H1 (cell line): Measurements from ENCODE around the gene MEA1. TPM values are rescaled to one million over a fixed set of nuclear protein-coding genes. Genes with fewer than 3 reads are reported as not detected.
A peak's percentile ranks its signal among the peaks of the same experiment; 100 is the strongest.

Source experiments
- CTCF ChIA-PET: fragments of 300-600 bp; sonication (Branson Sonifier 250); formaldehyde crosslinking; loops from one replicate; lab custom pipeline; 2021; ENCODE audit not compliant: partially characterized antibody; lab: Charles Lee
- POLR2A ChIA-PET: fragments of 300-600 bp; sonication (Branson Sonifier 250); formaldehyde crosslinking; loops from one replicate; lab custom pipeline; 2021; ENCODE audit warnings: inconsistent platforms; ENCODE audit not compliant: partially characterized antibody; lab: Charles Lee
- DNase-seq, 2 experiments: peaks; one replicate each; pipeline versions ENCODE4 v3.0.0 to v3.0.0-alpha.2; 2010 to 2022; ENCODE audit warnings: low spot score in 2 of 2, low read depth in 1 of 2, mixed read lengths in 1 of 2
- FAIRE-seq: peaks from 2 replicates; lab custom pipeline; 2011; peaks lifted over from hg19 to GRCh38; lab: Jason Lieb, UNC
- H2AFZ ChIP-seq: 2 replicates; pipeline ENCODE4 v1.8.1; 2012; ENCODE audit warnings: low read length, inconsistent platforms
- H2AK5ac ChIP-seq: 2 replicates; pipeline ENCODE4 v1.6.1; 2013; ENCODE audit warnings: low read depth, low read length
- H2BK120ac ChIP-seq: replicated peaks from 2 replicates; pipeline ENCODE3; 2013; ENCODE audit warnings: low read depth, low read length, inconsistent platforms
- H2BK12ac ChIP-seq: 2 replicates; pipeline ENCODE4 v1.6.1; 2013; ENCODE audit warnings: low read depth, low read length
- H2BK15ac ChIP-seq: 2 replicates; pipeline ENCODE4 v1.6.1; 2013; ENCODE audit warnings: low read length
- H2BK20ac ChIP-seq: 2 replicates; pipeline ENCODE4 v1.6.1; 2013; ENCODE audit warnings: low read length
- H2BK5ac ChIP-seq: 2 replicates; pipeline ENCODE4 v1.6.1; 2013; ENCODE audit warnings: low read depth, low read length
- H3K14ac ChIP-seq: 2 replicates; pipeline ENCODE4 v1.6.1; 2013; ENCODE audit warnings: inconsistent platforms; ENCODE audit not compliant: insufficient read length
- H3K18ac ChIP-seq: 2 replicates; pipeline ENCODE4 v1.6.1; 2013; ENCODE audit warnings: low read length; ENCODE audit errors: extremely low read depth
- H3K23ac ChIP-seq: 2 replicates; pipeline ENCODE4 v1.6.1; 2013; ENCODE audit warnings: inconsistent platforms; ENCODE audit not compliant: insufficient read length
- H3K23me2 ChIP-seq: 2 replicates; pipeline ENCODE4 v1.6.1; 2013; ENCODE audit warnings: low read depth, low read length
- H3K27ac ChIP-seq: 2 replicates; pipeline ENCODE4 v1.6.1; 2011; ENCODE audit warnings: low read depth, low read length, inconsistent platforms
- H3K27me3 ChIP-seq, 4 experiments: replicated peaks in 1 of 4; 1 replicate in 1 of 4; 2 replicates in 3 of 4; pipeline versions ENCODE4 v1.6.1 to v1.8.1; 2011 to 2013; ENCODE audit warnings: low read length in 3 of 4, mild to moderate bottlenecking in 3 of 4, inconsistent platforms in 2 of 4, mixed read lengths in 2 of 4, moderate library complexity in 1 of 4; ENCODE audit not compliant: control insufficient read depth in 3 of 4, insufficient read depth in 3 of 4; ENCODE audit errors: extremely low read depth in 1 of 4
- H3K36me3 ChIP-seq, 4 experiments: 2 replicates each; pipeline versions ENCODE4 v1.6.1 to v1.8.1; 2011 to 2013; ENCODE audit warnings: mild to moderate bottlenecking in 4 of 4, low read length in 3 of 4, moderate library complexity in 2 of 4, control low read depth in 1 of 4, inconsistent platforms in 1 of 4; ENCODE audit not compliant: insufficient read depth in 4 of 4, control insufficient read depth in 2 of 4
- H3K4ac ChIP-seq: replicated peaks from 2 replicates; pipeline ENCODE3; 2013; ENCODE audit warnings: low read length, low read depth, mixed read lengths, inconsistent platforms; ENCODE audit not compliant: insufficient read length
- H3K4me1 ChIP-seq, 4 experiments: replicated peaks in 1 of 4; 1 replicate in 1 of 4; 2 replicates in 3 of 4; pipeline versions ENCODE4 v1.6.1 to v1.8.1; 2011 to 2013; ENCODE audit warnings: low read length in 3 of 4, inconsistent platforms in 2 of 4, mixed read lengths in 1 of 4; ENCODE audit not compliant: insufficient read depth in 4 of 4, control insufficient read depth in 3 of 4
- H3K4me2 ChIP-seq, 2 experiments: 2 replicates each; pipeline versions ENCODE4 v1.6.1 to v1.8.1; 2011 to 2013; ENCODE audit warnings: low read depth in 2 of 2, low read length in 2 of 2, control low read depth in 1 of 2, inconsistent platforms in 1 of 2, mild to moderate bottlenecking in 1 of 2; ENCODE audit not compliant: insufficient read depth in 1 of 2
- H3K4me3 ChIP-seq, 4 experiments: fragments of 200-600, 300-600 bp in 1 of 4; sonication (generic), shearing (Covaris generic), sonication (Bioruptor Twin) in 1 of 4; 2 replicates each; pipeline versions ENCODE4 v1.5.1 to v1.8.1; 2011 to 2016; ENCODE audit warnings: low read length in 4 of 4, low read depth in 3 of 4, control low read depth in 2 of 4, inconsistent platforms in 2 of 4, mild to moderate bottlenecking in 2 of 4, mixed read lengths in 1 of 4, moderate library complexity in 1 of 4; ENCODE audit not compliant: insufficient read depth in 2 of 4; ENCODE audit errors: extremely low read depth in 1 of 4
- H3K56ac ChIP-seq: replicated peaks from 2 replicates; pipeline ENCODE3; 2013; ENCODE audit warnings: low read depth, mild to moderate bottlenecking, mixed read lengths, low read length, inconsistent platforms; ENCODE audit not compliant: insufficient read length
- H3K79me1 ChIP-seq: 2 replicates; pipeline ENCODE4 v1.6.1; 2013; ENCODE audit warnings: low read depth, low read length, control low read depth
- H3K79me2 ChIP-seq, 2 experiments: 2 replicates each; pipeline versions ENCODE4 v1.6.1 to v1.8.1; 2012 to 2013; ENCODE audit warnings: low read length in 2 of 2, mild to moderate bottlenecking in 2 of 2, inconsistent platforms in 1 of 2; ENCODE audit not compliant: insufficient read depth in 2 of 2, control insufficient read depth in 1 of 2
- H3K9ac ChIP-seq, 4 experiments: replicated peaks in 1 of 4; 1 replicate in 1 of 4; 2 replicates in 3 of 4; pipeline versions ENCODE4 v1.6.1 to v1.8.1; 2011 to 2013; ENCODE audit warnings: low read depth in 3 of 4, low read length in 3 of 4, control low read depth in 2 of 4, mild to moderate bottlenecking in 2 of 4, moderate library complexity in 2 of 4, inconsistent platforms in 1 of 4; ENCODE audit errors: extremely low read depth in 1 of 4
- H3K9me3 ChIP-seq, 2 experiments: 2 replicates each; pipeline versions ENCODE4 v1.6.1 to v1.8.1; 2012 to 2013; ENCODE audit warnings: mild to moderate bottlenecking in 2 of 2, moderate library complexity in 2 of 2, control low read depth in 1 of 2, inconsistent platforms in 1 of 2, low read depth in 1 of 2, low read length in 1 of 2, mixed read lengths in 1 of 2; ENCODE audit not compliant: insufficient read depth in 2 of 2
- H4K20me1 ChIP-seq, 2 experiments: replicated peaks in 1 of 2; 2 replicates each; pipeline versions ENCODE3 to v1.8.1; 2011 to 2013; ENCODE audit warnings: inconsistent platforms in 2 of 2, low read length in 2 of 2, mild to moderate bottlenecking in 1 of 2; ENCODE audit not compliant: insufficient read depth in 2 of 2, control insufficient read depth in 1 of 2
- H4K5ac ChIP-seq: 2 replicates; pipeline ENCODE4 v1.6.1; 2013; ENCODE audit warnings: low read length, low read depth, mixed read lengths, inconsistent platforms; ENCODE audit not compliant: insufficient read length
- H4K8ac ChIP-seq: 2 replicates; pipeline ENCODE4 v1.8.0; 2013; ENCODE audit warnings: mild to moderate bottlenecking, moderate library complexity, low read length, inconsistent platforms; ENCODE audit not compliant: insufficient read depth; ENCODE audit errors: extremely low read depth
- H4K91ac ChIP-seq: replicated peaks from 2 replicates; pipeline ENCODE3; 2013; ENCODE audit warnings: low read length, mixed read lengths, inconsistent platforms; ENCODE audit not compliant: insufficient read length
- CBX8 ChIP-seq: fragments of 300-800, 300-1000 bp; sonication (generic); IDR thresholded peaks from 2 replicates; pipeline ENCODE4 v1.7.1; 2016; ENCODE audit warnings: low read depth, low read length, borderline replicate concordance
- FOSL1 ChIP-seq: IDR thresholded peaks from 2 replicates; pipeline ENCODE4 v1.6.1; 2011; ENCODE audit warnings: mild to moderate bottlenecking, low read depth, low read length, moderate library complexity; ENCODE audit not compliant: insufficient read depth
- RNF2 ChIP-seq: fragments of 200-900, 300-1000 bp; sonication (generic); IDR thresholded peaks from 2 replicates; pipeline ENCODE4 v1.7.1; 2016; ENCODE audit warnings: borderline replicate concordance, low read depth, mild to moderate bottlenecking, antibody characterized with exemption, low read length; ENCODE audit not compliant: poor library complexity, severe bottlenecking; ENCODE audit errors: missing control alignments
- SAP30 ChIP-seq: fragments of 300-600 bp; sonication (generic); IDR thresholded peaks from 2 replicates; pipeline ENCODE4 v1.7.1; 2012; ENCODE audit warnings: low read length, moderate library complexity, mild to moderate bottlenecking, inconsistent platforms; ENCODE audit not compliant: insufficient read depth, insufficient replicate concordance
- TEAD4 ChIP-seq: IDR thresholded peaks from 2 replicates; pipeline ENCODE4 v1.6.1; 2012; ENCODE audit warnings: low read depth, low read length, inconsistent platforms, mixed read lengths
- ZNF274 ChIP-seq: IDR thresholded peaks from 2 replicates; pipeline ENCODE4 v1.7.0; 2012; ENCODE audit warnings: low read length, borderline replicate concordance; ENCODE audit errors: extremely low read depth
- WGBS, 2 experiments: shearing (Covaris generic) in 1 of 2; methylation state at CpG; one replicate each; pipeline versions ENCODE4 v1.1.6 to v1.1.7; 2013 to 2015; ENCODE audit warnings: low lambda C conversion rate in 2 of 2, mixed read lengths in 2 of 2, inconsistent platforms in 1 of 2, low coverage in 1 of 2, missing lambda C conversion rate in 1 of 2; ENCODE audit not compliant: insufficient replicate concordance in 2 of 2, insufficient coverage in 1 of 2, insufficient read length in 1 of 2; ENCODE audit errors: extremely low coverage in 1 of 2, missing lambda C conversion rate in 1 of 2; 5-methylcytosine and 5-hydroxymethylcytosine counted together
- polyA plus RNA-seq, 7 experiments: library from polyadenylated mRNA; depleted of rRNA in 3 of 7; stranded (reverse) in 5 of 7; unstranded in 2 of 7; fragments of >200 nt in 5 of 7; fragments of 200-250 nt in 2 of 7; gene quantifications; 1 replicate in 5 of 7; 2 replicates in 1 of 7; 4 replicates in 1 of 7; pipeline versions ENCODE4 v1.2.1 to v1.2.3, GENCODE V29; 2011 to 2013; ENCODE audit warnings: missing spikeins in 2 of 7, mixed read lengths in 2 of 7
- total RNA-seq: library from RNA; stranded (reverse); fragmentation: NEBNext Ultra II Directional; extraction: Animal tissue kit (Norgen Biotek cat#: 25700); gene quantifications from 2 replicates; pipeline ENCODE4 v1.2.1, GENCODE V29; 2021
- TF ChIP-seq, protein P1 (sequence below): IDR thresholded peaks from 2 replicates; pipeline ENCODE4 v1.6.1; 2011; ENCODE audit warnings: low read depth, mild to moderate bottlenecking, low read length; ENCODE audit not compliant: insufficient read depth

MEA1 gene
- total and polyA plus RNA-seq, 2 of the 8 experiments (the other 6 are each of a cell fraction or from before 2014, with no cell fraction given) = 94.2 to 96.4 TPM

DNA sequence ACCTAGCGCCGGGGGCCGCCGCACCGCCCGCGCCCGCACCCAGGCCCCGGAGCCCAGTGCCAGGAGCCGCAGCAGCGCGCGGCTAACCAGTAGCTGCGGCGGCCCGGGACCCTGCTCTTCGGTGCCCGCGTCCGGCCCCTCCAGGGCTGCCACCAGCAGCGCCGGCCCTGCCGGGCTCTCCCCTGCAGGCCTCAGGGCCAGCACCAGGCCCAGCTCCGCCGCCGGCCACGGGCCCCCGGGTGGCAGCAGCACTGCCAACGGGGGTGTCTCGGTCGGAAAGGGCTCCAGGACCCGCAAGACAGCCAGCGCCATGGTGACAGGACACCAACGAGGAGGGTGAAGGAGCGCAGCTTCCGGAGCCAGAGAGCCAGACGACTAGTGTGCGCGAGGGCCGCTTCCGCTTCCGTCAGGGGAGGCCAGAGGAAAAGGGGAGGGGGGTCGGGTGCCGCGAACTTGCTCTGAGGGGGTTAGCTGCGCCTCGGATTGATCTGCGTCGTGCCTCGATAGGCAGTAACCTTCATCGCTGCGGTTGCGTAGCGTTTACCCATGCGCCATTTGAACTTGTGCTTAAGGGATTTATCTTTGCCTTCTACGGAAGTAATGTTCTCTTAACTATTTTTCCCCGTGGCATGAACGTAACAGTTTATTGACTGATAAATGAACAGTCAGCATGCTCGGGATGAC lies 34.8 kb downstream of the MEA1 start, which contains the start of gene PEX6:
Gene PEX6, minus strand, starts transcription at position 343 of the 684 bp plus-strand sequence. Its CDS starts 31 bp downstream, at position 312.
- Histone ChIP-seq H3K23ac (no peak within 1 kb of the TSS), H2BK5ac (peak within 1 kb of the TSS; percentile 18; the same call in 1 of the 2 replicates), H4K8ac (peak within 1 kb of the TSS; percentile 65), H3K18ac (peak within 1 kb of the TSS; percentile 44), H3K36me3 (no peaks in the 10 kb centered on the region; a peak in 1 of 8 replicates), H3K4me3 (peak within 1 kb of the TSS; percentile 67 to 92 (median 70)), H3K23me2 (peaks cover 11% of the 10 kb centered on the region), H4K20me1 (peaks cover 0 to 1% of the 10 kb centered on the region in 2 experiments), H3K79me1 (no peaks in the 10 kb centered on the region; the same call in 1 of the 2 replicates), H2AK5ac (no peak within 1 kb of the TSS), H3K27me3 (no peaks in the 10 kb centered on the region), H3K4ac (peak within 1 kb of the TSS; percentile 22), H2BK15ac (peak within 1 kb of the TSS; percentile 66), H2BK120ac (no peak within 1 kb of the TSS), H3K14ac (no peak within 1 kb of the TSS), H3K79me2 (peaks cover 0 to 3% of the 10 kb centered on the region in 2 experiments; a peak in 1 of 4 replicates), H4K91ac (no peak within 1 kb of the TSS), H3K4me1 (peaks cover 4 to 10% (median 6%) of the 10 kb centered on the region in 4 experiments; a peak in 3 of 7 replicates), H3K56ac (peak within 1 kb of the TSS; percentile 46), H2AFZ (peak within 1 kb of the TSS; percentile 90), H2BK20ac (no peak within 1 kb of the TSS), H3K4me2 (peak within 1 kb of the TSS; percentile 91 to 97), H3K9ac (peak within 1 kb of the TSS; percentile 34 to 89 (median 62)), H3K27ac (no peak within 1 kb of the TSS), H4K5ac (peak within 1 kb of the TSS; percentile 20), H2BK12ac (no peak within 1 kb of the TSS), H3K9me3 (no peaks in the 10 kb centered on the region)
- peak; percentile 76 to 89 for DNase-seq
- 2% methylated on average over 52 of the region's 59 CpGs; no CpG with 5 or more reads in 1 of the 2 experiments for WGBS, 2 experiments
- POLR2A ChIA-PET = interaction anchor here (0.5 to 3.8 kb wide), 24 partner anchors 8 to 545 kb away, joined by 3 to 27 read pairs (median 4); partner anchors contain the start of genes CNPY3, CUL7, GNMT and KLC4
- CTCF ChIA-PET = interaction anchor here (0.6 to 4.4 kb wide), 12 partner anchors 8 to 657 kb away, joined by 3 to 33 read pairs (median 4); no protein-coding TSS in a partner anchor
- no peak for FAIRE-seq
- TF ChIP-seq FOSL1 (no peak), ZNF274 (no peak), CBX8 (no peak), SAP30 (no peak), RNF2 (no peak), TEAD4 (no peak)
- TF ChIP-seq, protein P1, sequence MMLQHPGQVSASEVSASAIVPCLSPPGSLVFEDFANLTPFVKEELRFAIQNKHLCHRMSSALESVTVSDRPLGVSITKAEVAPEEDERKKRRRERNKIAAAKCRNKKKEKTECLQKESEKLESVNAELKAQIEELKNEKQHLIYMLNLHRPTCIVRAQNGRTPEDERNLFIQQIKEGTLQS = no peak
